CD1c-positive myeloid dendritic cell (primary cell): ENCODE measurements around the gene CCNJL.

Experiments used
- DNase-seq: peaks from one replicate; pipeline ENCODE4 v3.0.0-alpha.2; 2016; ENCODE audit errors: extremely low spot score

The CCNJL gene

DNA sequence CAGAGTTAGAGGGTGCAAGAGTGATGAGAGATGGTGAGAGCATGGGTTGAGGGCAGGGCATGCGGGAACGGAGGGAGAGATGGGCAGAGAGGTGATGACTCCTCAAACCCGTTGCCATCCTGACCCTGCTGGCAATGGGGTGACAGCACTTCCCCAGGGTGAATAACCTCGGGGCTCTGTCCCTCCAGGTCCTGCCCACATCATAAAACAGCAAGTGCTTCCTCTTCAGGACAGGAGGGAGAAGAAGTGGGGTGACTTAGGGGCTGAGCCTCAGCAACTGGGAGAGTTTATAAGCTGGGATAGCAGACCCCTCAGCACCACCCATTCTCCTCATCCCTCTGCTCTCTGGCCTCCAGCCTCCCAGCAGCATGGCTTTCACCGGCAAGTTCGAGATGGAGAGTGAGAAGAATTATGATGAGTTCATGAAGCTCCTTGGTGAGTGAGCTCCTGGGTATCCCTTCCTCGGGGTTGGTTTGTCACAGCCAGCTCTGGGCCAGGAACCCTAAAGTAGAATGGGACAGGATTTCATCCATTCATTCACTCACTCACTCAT lies 83.1 kb downstream of the CCNJL start, which contains the start of gene FABP6:
FABP6 (plus strand) TSS at position 317 of the 553 bp plus-strand sequence; CDS start at position 369, 52 bp downstream.
- peak; percentile 14 for DNase-seq

GRCh38 chr5:160227012-160227411 lies 85.4 kb downstream of the CCNJL start:
- no peak for DNase-seq

DNA sequence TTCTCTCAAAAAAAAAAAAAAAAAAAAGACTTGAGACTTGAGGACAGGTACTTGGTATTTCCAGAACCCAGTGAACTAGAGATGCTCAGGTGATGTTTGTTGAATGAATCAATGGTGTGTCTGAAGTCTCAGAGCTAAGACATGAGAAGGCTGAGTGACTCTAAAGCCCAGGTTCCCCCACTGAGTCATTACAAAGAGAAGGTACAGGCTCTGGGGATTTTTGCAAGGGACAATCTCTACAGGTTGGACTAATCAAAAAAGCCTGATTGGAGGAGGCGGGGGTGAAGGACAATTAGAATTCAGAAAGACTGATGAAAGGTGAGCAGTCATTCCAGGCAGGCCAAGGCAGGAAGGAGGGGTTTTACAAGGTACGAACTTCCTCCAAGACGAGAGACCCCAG lies 91.3 kb downstream of the CCNJL start:
- no peak for DNase-seq

- no peak for DNase-seq
These were observed 93.0 kb downstream of the CCNJL start for GRCh38 chr5:160219356-160219755.

- no peak for DNase-seq
These were observed 98.8 kb downstream of the CCNJL start for GRCh38 chr5:160213537-160213936.

- no peak for DNase-seq
These were observed 101.0 kb downstream of the CCNJL start for GRCh38 chr5:160211352-160211751.

- no peak for DNase-seq
These were observed 101.8 kb downstream of the CCNJL start for GRCh38 chr5:160210606-160211005.

- DNase-seq = no peak
These were observed 102.4 kb downstream of the CCNJL start for GRCh38 chr5:160209917-160210316.

DNA sequence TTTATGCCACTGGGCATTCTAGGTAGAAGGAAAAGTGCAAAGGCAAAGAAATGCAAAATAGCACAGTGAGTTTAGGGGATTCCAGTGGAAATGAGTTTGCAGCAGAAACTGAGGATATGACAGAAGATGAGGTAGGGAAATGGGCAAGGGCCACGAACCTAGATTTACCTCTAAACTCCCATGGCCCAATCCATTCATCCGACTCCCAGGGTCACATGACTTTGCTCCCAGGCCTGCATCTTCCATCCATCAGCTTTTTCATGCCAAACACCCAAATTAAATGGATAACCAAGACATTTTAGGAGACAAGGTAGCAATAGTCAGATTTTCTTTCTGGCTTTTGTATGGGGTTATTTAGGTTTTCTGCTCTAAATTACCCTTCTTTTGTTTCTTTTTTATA lies 105.3 kb downstream of the CCNJL start:
- DNase-seq = no peak
